Stimulated activated CD8-positive, alpha-beta memory T cell treated with anti-CD3 and anti-CD28 coated beads, Interleukin-2, amount 100 ng/mL, for 1 hour (primary cell): ENCODE measurements around the gene SLC22A8.
"Not testable (repeated sequence)": the region's sequence is repeated elsewhere in the genome, so short reads cannot be mapped to it uniquely, and the experiment has no call there.

Experiments used
- DNase-seq, 2 donors: peaks; one replicate each; pipeline ENCODE4 v3.0.0-alpha.2; 2020; ENCODE audit warnings: low read depth in 2 of 2

SLC22A8 gene

GRCh38 chr11:62988276-62988675 lies 27.4 kb downstream of the SLC22A8 start:
- no peak for DNase-seq

- DNase-seq: no peak
These were observed 30.4 kb downstream of the SLC22A8 start for GRCh38 chr11:62985041-62985750.

- DNase-seq: no peak
These were observed 31.1 kb downstream of the SLC22A8 start, which contains the start of gene SLC22A6 for GRCh38 chr11:62984451-62984991. TSS of gene SLC22A6 (minus strand) at chr11:62984967. CDS start at chr11:62984690, 277 bp downstream.

- DNase-seq: no peak
These were observed 32.0 kb downstream of the SLC22A8 start for GRCh38 chr11:62983536-62984199.

GRCh38 chr11:62981743-62982142 lies 33.9 kb downstream of the SLC22A8 start:
- DNase-seq: no peak

- no peak for DNase-seq
These were observed 35.4 kb downstream of the SLC22A8 start for GRCh38 chr11:62980133-62980760.

- DNase-seq: no peak
These were observed 39.5 kb downstream of the SLC22A8 start for GRCh38 chr11:62976109-62976508.

- no peak for DNase-seq
These were observed 40.7 kb downstream of the SLC22A8 start for GRCh38 chr11:62974848-62975522.

- DNase-seq: no peak
These were observed 50.1 kb downstream of the SLC22A8 start for GRCh38 chr11:62965574-62965973.

GRCh38 chr11:62962391-62962790 lies 53.2 kb downstream of the SLC22A8 start:
- no peak for DNase-seq

GRCh38 chr11:62961017-62961570 lies 54.5 kb downstream of the SLC22A8 start:
- DNase-seq: no peak

GRCh38 chr11:62959422-62959980 lies 56.1 kb downstream of the SLC22A8 start:
- DNase-seq: no peak

- no peak for DNase-seq
These were observed 56.9 kb downstream of the SLC22A8 start for GRCh38 chr11:62958547-62959421.

GRCh38 chr11:62957147-62957546 lies 58.5 kb downstream of the SLC22A8 start:
- no peak for DNase-seq

GRCh38 chr11:62954478-62954877 lies 61.2 kb downstream of the SLC22A8 start:
- DNase-seq: no peak

- DNase-seq: no peak
These were observed 61.8 kb downstream of the SLC22A8 start for GRCh38 chr11:62953811-62954210.

- DNase-seq: no peak
These were observed 66.8 kb downstream of the SLC22A8 start for GRCh38 chr11:62948765-62949320.

- not testable (repeated sequence) for DNase-seq
These were observed 70.1 kb downstream of the SLC22A8 start for GRCh38 chr11:62945538-62945937.
